Neural progenitor cell (in vitro differentiated cells): ENCODE data around the gene SPDYE16.
"Not testable (repeated sequence)": the region's sequence is repeated elsewhere in the genome, so short reads cannot be mapped to it uniquely, and the experiment has no call there.

Source experiments
- CTCF ChIP-seq: fragments of 200-600 bp; sonication (generic); IDR thresholded peaks from 2 replicates; pipeline ENCODE4 v1.5.1; 2017; ENCODE audit warnings: antibody characterized with exemption, mild to moderate bottlenecking
- EZH2 ChIP-seq: fragments of 200-600 bp; sonication (generic); IDR thresholded peaks from 2 replicates; pipeline ENCODE4 v1.6.1; 2017; ENCODE audit warnings: antibody characterized with exemption, mild to moderate bottlenecking, moderate library complexity

GRCh38 chr7:76499924-76500241 is 43.2 kb downstream of the SPDYE16 start:
- TF ChIP-seq CTCF, EZH2: not testable (repeated sequence)
